ENCODE measurements around the gene FUNDC2.

FUNDC2 gene

DNA sequence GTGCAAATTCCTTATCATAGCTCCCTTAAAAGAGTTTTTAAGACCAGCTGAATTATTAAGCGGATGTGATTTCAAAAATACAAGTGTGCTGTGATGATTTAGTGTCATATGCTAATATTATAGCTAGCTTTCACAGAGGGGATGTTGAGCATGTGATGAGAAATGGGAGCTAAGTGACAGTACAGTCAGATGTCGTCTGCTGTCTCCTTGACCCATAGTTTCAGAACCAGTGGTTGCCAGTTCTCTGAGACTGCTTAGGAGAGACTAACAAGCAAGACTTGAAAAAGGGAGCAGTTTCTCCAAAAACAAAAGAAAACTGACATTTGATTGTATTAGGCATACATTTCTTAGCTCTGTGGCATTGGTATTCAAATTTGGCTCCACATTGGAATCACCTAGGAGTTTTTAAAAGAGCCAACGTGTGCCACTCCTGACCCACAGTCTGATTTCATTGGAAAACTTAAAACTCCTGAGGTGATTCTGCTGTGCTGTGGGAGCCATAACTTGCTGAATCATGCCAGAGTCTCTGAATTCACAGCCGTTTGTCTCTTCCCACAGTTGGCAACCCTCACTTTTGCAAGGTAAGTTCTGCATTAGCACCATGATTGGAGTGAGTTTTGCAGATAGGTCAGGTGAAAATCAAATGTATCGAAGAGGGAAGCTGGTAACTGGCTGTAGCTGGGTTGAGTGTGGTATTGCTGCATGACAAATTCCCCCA, 20.3 kb downstream of the FUNDC2 start:
- TF ChIP-seq, protein P1, sequence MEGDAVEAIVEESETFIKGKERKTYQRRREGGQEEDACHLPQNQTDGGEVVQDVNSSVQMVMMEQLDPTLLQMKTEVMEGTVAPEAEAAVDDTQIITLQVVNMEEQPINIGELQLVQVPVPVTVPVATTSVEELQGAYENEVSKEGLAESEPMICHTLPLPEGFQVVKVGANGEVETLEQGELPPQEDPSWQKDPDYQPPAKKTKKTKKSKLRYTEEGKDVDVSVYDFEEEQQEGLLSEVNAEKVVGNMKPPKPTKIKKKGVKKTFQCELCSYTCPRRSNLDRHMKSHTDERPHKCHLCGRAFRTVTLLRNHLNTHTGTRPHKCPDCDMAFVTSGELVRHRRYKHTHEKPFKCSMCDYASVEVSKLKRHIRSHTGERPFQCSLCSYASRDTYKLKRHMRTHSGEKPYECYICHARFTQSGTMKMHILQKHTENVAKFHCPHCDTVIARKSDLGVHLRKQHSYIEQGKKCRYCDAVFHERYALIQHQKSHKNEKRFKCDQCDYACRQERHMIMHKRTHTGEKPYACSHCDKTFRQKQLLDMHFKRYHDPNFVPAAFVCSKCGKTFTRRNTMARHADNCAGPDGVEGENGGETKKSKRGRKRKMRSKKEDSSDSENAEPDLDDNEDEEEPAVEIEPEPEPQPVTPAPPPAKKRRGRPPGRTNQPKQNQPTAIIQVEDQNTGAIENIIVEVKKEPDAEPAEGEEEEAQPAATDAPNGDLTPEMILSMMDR (IDR thresholded peaks at IDR 0.05; ENCODE audit: insufficient read depth, missing control alignments), result no peak
- no peak for DNase-seq (ENCODE audit: insufficient read length, low spot score)
- FAIRE-seq, result no peak

DNA sequence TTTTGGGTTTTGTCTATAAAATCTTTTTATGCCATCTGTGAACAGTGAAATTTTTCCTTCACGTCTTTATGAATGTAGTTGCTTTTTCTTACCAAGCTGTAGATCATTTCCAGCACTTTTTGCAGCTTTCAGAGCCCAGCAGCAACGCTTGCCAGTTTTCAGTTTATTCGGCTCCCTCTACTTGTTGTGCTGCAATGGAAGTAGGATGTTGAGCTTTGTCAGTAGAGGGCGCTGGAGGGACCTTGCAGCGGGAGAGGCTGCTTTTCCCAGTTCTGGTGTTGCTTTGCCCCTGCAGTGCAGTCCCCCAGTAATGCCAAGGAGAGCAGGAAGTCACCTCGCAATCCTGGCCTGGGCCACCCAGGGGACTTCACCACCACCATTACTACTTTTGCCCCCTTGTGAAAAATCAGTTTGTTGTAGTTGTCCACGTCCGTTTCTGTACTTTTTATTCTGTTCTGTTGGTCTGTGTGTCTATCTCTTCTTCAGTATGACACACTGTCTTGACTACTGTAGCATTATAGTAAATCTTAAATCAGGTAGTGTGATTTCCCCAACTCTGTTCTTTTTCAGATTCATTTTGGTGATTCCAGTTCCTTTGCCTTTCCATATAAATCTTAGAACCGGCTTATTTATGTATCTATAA, 22.5 kb downstream of the FUNDC2 start:
- TF ChIP-seq, protein P1 (IDR thresholded peaks at IDR 0.05; ENCODE audit: insufficient read depth, missing control alignments), result peak; percentile 51
- DNase-seq (ENCODE audit: insufficient read length, low spot score) (no peak), FAIRE-seq (no peak)

DNA sequence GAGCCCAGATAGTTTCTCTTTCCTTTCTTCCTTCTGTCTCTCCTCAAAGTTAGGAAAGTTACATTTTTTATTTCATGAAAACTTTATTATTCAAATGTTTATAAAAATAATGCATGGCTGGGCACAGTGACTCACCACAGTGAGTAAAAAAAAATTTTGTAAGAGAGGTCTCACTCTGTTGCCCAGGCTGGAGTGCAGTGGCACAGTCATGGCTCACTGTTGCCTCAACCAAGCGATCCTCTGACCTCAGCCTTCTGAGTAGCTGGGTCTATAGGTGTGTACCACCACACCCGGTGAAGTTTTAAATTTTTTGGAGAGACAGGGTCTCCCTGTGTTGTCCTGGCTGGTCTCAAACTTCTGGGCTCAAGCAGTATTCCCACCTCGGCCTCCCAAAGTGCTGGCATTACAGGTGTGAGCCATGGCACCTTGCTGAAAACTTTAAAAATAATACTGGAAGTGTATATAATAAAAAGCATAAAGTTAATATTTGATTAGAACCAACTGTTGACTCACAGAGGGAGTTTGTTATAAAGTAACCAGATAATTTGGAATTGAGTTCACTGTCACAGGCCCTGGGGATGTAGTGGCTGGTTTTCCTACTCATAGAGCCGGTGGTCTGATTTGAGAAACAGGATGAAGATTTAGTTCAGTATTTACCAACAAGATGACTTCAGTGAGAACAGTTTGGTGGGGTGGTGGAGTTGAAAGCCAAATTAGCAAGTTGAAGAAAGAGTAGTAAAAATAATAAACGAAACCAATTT, 26.3 kb downstream of the FUNDC2 start:
- TF ChIP-seq, protein P1 (IDR thresholded peaks at IDR 0.05; ENCODE audit: insufficient read depth, missing control alignments), result no peak
- DNase-seq (ENCODE audit: insufficient read length, low spot score) (no peak), FAIRE-seq (no peak)

DNA sequence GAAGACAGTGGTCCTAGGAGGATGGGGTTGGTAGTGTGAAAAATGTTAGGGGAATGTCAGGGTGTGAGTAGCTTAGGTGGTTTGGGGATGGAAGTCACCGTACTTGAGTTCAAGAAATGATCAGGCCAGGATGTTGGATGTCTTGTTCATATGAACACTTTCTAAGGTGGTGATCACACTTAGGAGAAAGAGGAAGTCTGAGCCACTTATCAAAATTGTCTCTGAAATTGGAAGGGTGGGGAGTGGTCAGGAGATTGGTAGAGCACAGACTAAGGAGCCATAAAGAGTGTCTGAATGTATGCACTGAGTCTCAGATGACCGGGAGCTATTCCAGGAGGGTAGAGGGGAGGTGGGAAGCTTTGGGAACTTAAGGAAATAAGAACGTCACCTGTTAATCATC, 27.0 kb downstream of the FUNDC2 start:
- TF ChIP-seq, protein P1 (IDR thresholded peaks at IDR 0.05; ENCODE audit: insufficient read depth, missing control alignments), result no peak
- DNase-seq (ENCODE audit: insufficient read length, low spot score), result no peak
- FAIRE-seq, result no peak

DNA sequence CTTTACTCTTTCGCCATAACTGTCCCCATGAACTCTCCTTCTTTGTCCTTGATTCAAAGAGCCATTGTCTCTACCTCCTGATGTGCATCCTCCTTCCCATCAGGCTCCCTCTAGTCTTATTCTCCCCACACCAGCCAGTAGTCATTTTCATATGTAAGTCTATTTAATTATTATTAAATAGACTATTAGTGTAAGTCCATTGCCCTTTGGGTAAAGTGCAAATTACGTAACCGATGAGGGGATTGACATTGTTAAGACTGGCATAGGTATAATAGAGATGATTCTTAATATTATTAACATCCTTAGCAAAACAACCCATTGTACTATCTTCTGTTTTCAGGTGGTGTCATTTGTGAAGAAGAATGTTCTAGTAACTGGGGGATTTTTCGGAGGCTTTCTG, 27.6 kb downstream of the FUNDC2 start:
- FAIRE-seq (no peak), DNase-seq (ENCODE audit: insufficient read length, low spot score) (no peak)
- TF ChIP-seq, protein P1 (IDR thresholded peaks at IDR 0.05; ENCODE audit: insufficient read depth, missing control alignments), result no peak

DNA sequence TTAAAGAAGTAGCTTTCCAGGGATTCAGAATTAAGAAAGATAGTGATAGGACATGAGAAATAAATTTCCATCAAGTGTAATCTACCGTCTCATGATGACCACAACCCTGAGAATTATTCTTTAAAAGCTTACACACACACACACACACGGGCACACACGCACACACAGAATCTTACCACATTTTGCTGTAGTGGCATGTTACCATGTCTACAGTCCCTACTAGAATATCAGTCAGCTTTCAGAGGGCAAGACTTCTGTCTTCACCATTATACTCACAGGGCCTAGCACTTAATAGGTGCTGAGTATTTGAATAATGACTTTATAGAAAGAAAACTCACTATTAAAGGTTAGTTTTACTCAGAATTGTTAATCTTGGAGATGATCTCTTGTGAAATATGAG, 28.9 kb downstream of the FUNDC2 start:
- TF ChIP-seq, protein P1 (IDR thresholded peaks at IDR 0.05; ENCODE audit: insufficient read depth, missing control alignments), result no peak
- no peak for FAIRE-seq
- DNase-seq (ENCODE audit: insufficient read length, low spot score), result no peak

Data from D721Med (cell line).